ENCODE data around the gene ZBED3. TPM values are rescaled to one million over a fixed set of nuclear protein-coding genes. Genes with fewer than 3 reads are reported as not detected.

ZBED3 gene
- total and polyA plus RNA-seq, 2 donors (not counting 3 experiments of a cell fraction or from before 2014, with no cell fraction given): 11.8 to 15.9 TPM

GRCh38 chr5:77030097-77031071 lies 56.7 kb downstream of the ZBED3 start, which contains the start of gene AGGF1:
Gene AGGF1 (plus strand): TSS chr5:77030404. CDS start chr5:77030767, 363 bp downstream.
- H3K27me3 ChIP-seq (ENCODE audit: control insufficient read depth in 2 of 2, insufficient read depth in 2 of 2, low read length in 2 of 2): no peaks in the 10 kb centered on the region
- POLR2A ChIA-PET: interaction anchor here (0.6 to 1.0 kb wide), 2 partner anchors 223 to 461 kb away, joined by 3 to 4 read pairs; partner anchors contain the start of gene WDR41
- no peaks in the 10 kb centered on the region for H3K9me1 ChIP-seq (replicated peaks; ENCODE audit: control insufficient read depth, extremely low read depth, insufficient read depth, low read length)
- TSS peak; percentile 75 for BruUV-seq (replicated peaks)
- peak; percentile 98 for FAIRE-seq
- H3K9me3 ChIP-seq (replicated peaks; ENCODE audit: control insufficient read depth, insufficient read depth, low read length): peaks cover 2% of the 10 kb centered on the region
- peak; percentile 93 for DNase-seq (ENCODE audit: low read depth, low spot score)
- peak within 1 kb of the TSS; percentile 87 for H2AFZ ChIP-seq (ENCODE audit: low read depth, low read length)
- intact Hi-C loops (cut with micrococcal nuclease) (loop anchor here (1.0 kb wide), 2 partner anchors 47 to 71 kb away; no protein-coding TSS in a partner anchor), dilution Hi-C loops (cut with MboI; ENCODE audit: extremely low pct_ligation_motif_present, low sequenced_read_pairs) (no loop called here)
- TF ChIP-seq CTCF (IDR thresholded peaks at IDR 0.05; ENCODE audit: extremely low read depth in 1 of 2, insufficient read depth in 1 of 2, low read depth in 1 of 2, low read length in 2 of 2) (no peak), POLR2A (IDR thresholded peaks at IDR 0.05; ENCODE audit: low read depth, low read length) (peak; percentile 89), MAX (IDR thresholded peaks at IDR 0.05; ENCODE audit: insufficient read depth, insufficient read length) (peak; percentile 74), POLR2AphosphoS5 (IDR thresholded peaks at IDR 0.05; ENCODE audit: insufficient read depth, low read depth, low read length) (peak; percentile 86), EZH2 (IDR thresholded peaks at IDR 0.05; ENCODE audit: borderline replicate concordance, low read depth, low read length, severe bottlenecking) (no peak), GATA2 (IDR thresholded peaks at IDR 0.05; ENCODE audit: insufficient read depth, insufficient read length, low read depth, low read length) (no peak), JUN (IDR thresholded peaks at IDR 0.05; ENCODE audit: borderline replicate concordance, insufficient read depth, insufficient read length, low read depth) (no peak), FOS (IDR thresholded peaks at IDR 0.05; ENCODE audit: borderline replicate concordance, insufficient read depth, low read length) (no peak), MYC (IDR thresholded peaks at IDR 0.05; ENCODE audit: low read depth, low read length) (peak; percentile 61)
- peak within 1 kb of the TSS; percentile 83 for H3K4me2 ChIP-seq (ENCODE audit: insufficient read depth, low read length)
- H3K36me3 ChIP-seq (ENCODE audit: control insufficient read depth in 2 of 2, extremely low read depth in 1 of 2, insufficient read depth in 2 of 2, low read length in 2 of 2): peaks cover 0 to under 1% of the 10 kb centered on the region in 2 experiments
- H4K20me1 ChIP-seq (replicated peaks; ENCODE audit: control insufficient read depth, extremely low read depth, insufficient read depth, low read length): no peaks in the 10 kb centered on the region
- peak within 1 kb of the TSS; percentile 93 for H3K9ac ChIP-seq (replicated peaks; ENCODE audit: extremely low read depth, insufficient read depth, low read length)
- H3K4me3 ChIP-seq (replicated peaks in 1 of 3; ENCODE audit: insufficient read depth in 1 of 3, low read depth in 1 of 3, low read length in 3 of 3): peak within 1 kb of the TSS; percentile 71 to 77 (median 76)
- CTCF ChIA-PET: interaction anchor here (0.9 to 2.1 kb wide), 11 partner anchors 14 to 462 kb away, joined by 3 to 28 read pairs (median 6); partner anchors contain the start of gene WDR41
- peaks cover 7% of the 10 kb centered on the region for H3K79me2 ChIP-seq (ENCODE audit: control insufficient read depth, insufficient read depth, low read length)
- H3K27ac ChIP-seq (ENCODE audit: insufficient read depth, low read depth, low read length): peak within 1 kb of the TSS; percentile 74
- peaks cover 11% of the 10 kb centered on the region for H3K4me1 ChIP-seq (ENCODE audit: control insufficient read depth, extremely low read depth, insufficient read depth, low read length)

Measured in endothelial cell of umbilical vein (primary cell).